Peyer's patch (tissue), 4 donors: ENCODE data around the gene FGGY.
"Not testable (repeated sequence)": the region's sequence is repeated elsewhere in the genome, so short reads cannot be mapped to it uniquely, and the experiment has no call there.

ENCODE experiments used
- POLR2A ChIP-seq, 2 donors: fragments of 450-650 bp; IDR thresholded peaks; one replicate each; pipeline ENCODE4 v1.5.1; 2017; ENCODE audit warnings: antibody characterized with exemption in 2 of 2, mild to moderate bottlenecking in 2 of 2, moderate library complexity in 2 of 2
- TF ChIP-seq, protein P1 (sequence below), 6 experiments: fragments of 450-650 bp in 4 of 6; fragments of 200-600 bp in 2 of 6; sonication (generic) in 1 of 6; IDR thresholded peaks; one replicate each; pipeline ENCODE4 v1.5.1; 2017 to 2019; ENCODE audit warnings: antibody characterized with exemption in 6 of 6, mild to moderate bottlenecking in 3 of 6, moderate library complexity in 1 of 6

- not testable (repeated sequence) for TF ChIP-seq POLR2A (IDR thresholded peaks at IDR 0.05)
- TF ChIP-seq, protein P1, sequence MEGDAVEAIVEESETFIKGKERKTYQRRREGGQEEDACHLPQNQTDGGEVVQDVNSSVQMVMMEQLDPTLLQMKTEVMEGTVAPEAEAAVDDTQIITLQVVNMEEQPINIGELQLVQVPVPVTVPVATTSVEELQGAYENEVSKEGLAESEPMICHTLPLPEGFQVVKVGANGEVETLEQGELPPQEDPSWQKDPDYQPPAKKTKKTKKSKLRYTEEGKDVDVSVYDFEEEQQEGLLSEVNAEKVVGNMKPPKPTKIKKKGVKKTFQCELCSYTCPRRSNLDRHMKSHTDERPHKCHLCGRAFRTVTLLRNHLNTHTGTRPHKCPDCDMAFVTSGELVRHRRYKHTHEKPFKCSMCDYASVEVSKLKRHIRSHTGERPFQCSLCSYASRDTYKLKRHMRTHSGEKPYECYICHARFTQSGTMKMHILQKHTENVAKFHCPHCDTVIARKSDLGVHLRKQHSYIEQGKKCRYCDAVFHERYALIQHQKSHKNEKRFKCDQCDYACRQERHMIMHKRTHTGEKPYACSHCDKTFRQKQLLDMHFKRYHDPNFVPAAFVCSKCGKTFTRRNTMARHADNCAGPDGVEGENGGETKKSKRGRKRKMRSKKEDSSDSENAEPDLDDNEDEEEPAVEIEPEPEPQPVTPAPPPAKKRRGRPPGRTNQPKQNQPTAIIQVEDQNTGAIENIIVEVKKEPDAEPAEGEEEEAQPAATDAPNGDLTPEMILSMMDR (IDR thresholded peaks at IDR 0.05), result not testable (repeated sequence)
Measured at GRCh38 chr1:59471991-59472570, 175.2 kb downstream of the FGGY start.
